Measurements from ENCODE around the gene YBX2. TPM values are rescaled to one million over a fixed set of nuclear protein-coding genes. Genes with fewer than 3 reads are reported as not detected.

Gene YBX2
- total RNA-seq, 1 experiment from 2014 or later: 24.0 TPM

DNA sequence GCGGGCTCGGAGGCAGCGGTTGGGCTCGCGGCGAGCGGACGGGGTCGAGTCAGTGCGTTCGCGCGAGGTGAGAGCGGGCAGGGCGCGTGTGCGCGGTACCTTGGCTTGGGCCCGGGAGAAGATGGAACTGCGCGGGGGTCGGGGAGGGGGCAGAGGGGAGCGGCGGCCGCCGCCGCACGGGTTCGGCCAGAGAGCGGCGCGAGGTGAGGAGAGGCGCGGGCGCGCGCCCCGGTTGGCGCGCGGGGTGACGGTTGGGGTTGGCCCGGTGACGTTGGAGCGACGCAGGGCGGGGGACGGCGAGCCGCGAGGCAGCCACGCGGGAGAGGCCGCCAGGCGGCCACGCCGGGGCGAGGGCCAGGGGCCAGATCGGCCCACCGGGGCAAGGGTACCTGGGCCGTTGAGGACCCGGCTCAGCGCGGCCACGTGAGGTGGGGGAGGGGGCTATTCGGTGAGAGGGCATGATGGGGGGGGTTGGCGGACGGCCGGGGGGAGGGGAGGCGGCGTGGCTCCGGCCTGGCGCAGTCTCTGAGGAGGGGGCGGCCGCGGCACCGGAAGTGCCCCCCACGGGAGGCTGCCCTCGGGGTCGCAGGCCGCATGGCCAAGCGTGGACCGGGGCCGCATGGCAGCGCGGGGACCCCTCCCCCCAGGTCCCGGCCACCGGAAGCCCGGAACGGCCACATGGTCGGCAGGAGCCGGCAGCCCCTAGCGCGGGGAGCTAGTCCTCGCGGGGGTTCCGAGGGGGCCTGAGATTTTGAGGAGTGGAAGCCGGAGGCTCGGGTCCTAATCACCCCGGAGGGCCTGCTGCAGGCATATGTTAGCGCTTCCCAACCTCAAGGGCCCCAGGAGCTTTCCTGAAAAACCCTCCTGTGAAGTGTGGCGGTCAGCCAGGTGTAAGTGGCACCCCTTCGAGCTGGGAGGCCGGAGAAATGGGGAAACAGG is 13.5 kb upstream of the YBX2 start:
- Histone ChIP-seq H2BK15ac (ENCODE audit: low read depth, low read length) (no peak overlapping the region; the same call in 1 of the 2 replicates), H2BK5ac (ENCODE audit: insufficient read length, low read length) (no peak overlapping the region), H4K8ac (replicated peaks; ENCODE audit: insufficient read length, low read depth, low read length) (no peak overlapping the region), H2BK20ac (ENCODE audit: low read depth, low read length, poor library complexity, severe bottlenecking) (no peak overlapping the region), H3K4me1 (ENCODE audit: insufficient read depth, low read length) (peaks cover 2% of the 10 kb centered on the region; the same call in 1 of the 2 replicates), H3K9ac (ENCODE audit: extremely low read depth, insufficient read length, low read length) (peak overlapping the region; percentile 84), H2BK12ac (ENCODE audit: insufficient read length, low read depth, low read length) (no peak overlapping the region), H4K91ac (ENCODE audit: insufficient read length, low read depth, low read length) (peak overlapping the region; percentile 65), H3K23me2 (ENCODE audit: insufficient read length, low read depth, low read length, poor library complexity, severe bottlenecking) (peaks cover 9% of the 10 kb centered on the region), H4K20me1 (ENCODE audit: control insufficient read depth, insufficient read depth, insufficient read length) (no peaks in the 10 kb centered on the region), H3K27me3 (ENCODE audit: insufficient read depth, low read length) (no peaks in the 10 kb centered on the region), H3K4me2 (ENCODE audit: insufficient read depth, insufficient read length, low read length) (peak overlapping the region; percentile 81), H4K5ac (ENCODE audit: insufficient read length, low read depth, low read length) (no peak overlapping the region), H3K9me3 (ENCODE audit: control insufficient read depth, low read depth, low read length) (no peaks in the 10 kb centered on the region), H3K56ac (ENCODE audit: insufficient read length, low read depth, low read length) (no peak overlapping the region), H3T11ph (ENCODE audit: low read length) (no peak overlapping the region), H3K4ac (ENCODE audit: low read depth, low read length) (peak overlapping the region; percentile 51; the same call in 1 of the 2 replicates), H2AFZ (ENCODE audit: low read length) (no peak overlapping the region), H3K18ac (ENCODE audit: insufficient read length, low read depth, low read length) (peak overlapping the region; percentile 77), H3K27ac (ENCODE audit: insufficient read length, low read depth, low read length) (peak overlapping the region; percentile 72), H2BK120ac (ENCODE audit: low read depth, low read length, poor library complexity, severe bottlenecking) (no peak overlapping the region), H3K14ac (ENCODE audit: insufficient read depth, low read length) (peak overlapping the region; percentile 78), H3K79me1 (ENCODE audit: insufficient read depth, low read depth, low read length, poor library complexity, severe bottlenecking) (no peaks in the 10 kb centered on the region), H3K79me2 (ENCODE audit: insufficient read depth, low read length) (peaks cover 21% of the 10 kb centered on the region), H3K23ac (ENCODE audit: insufficient read length, low read depth, low read length) (no peak overlapping the region), H2AK5ac (ENCODE audit: insufficient read length, low read length) (no peak overlapping the region)
- Mint-ChIP-seq H3K36me3 (ENCODE audit: insufficient read depth in 1 of 3, low read depth in 3 of 3) (peaks cover 40 to 48% (median 42%) of the 10 kb centered on the region in 3 experiments), H3K27ac (peak overlapping the region; percentile 95 to 100 (median 97); a peak in 5 of 7 replicates), H3K9me3 (peaks cover 0 to 6% of the 10 kb centered on the region in 2 experiments; a peak in 1 of 5 replicates), H3K4me3 (peak overlapping the region; percentile 93 to 94), H3K4me1 (peaks cover 26 to 27% of the 10 kb centered on the region in 2 experiments), H3K27me3 (ENCODE audit: low read depth) (no peaks in the 10 kb centered on the region; the same call in none of the 2 replicates)
- no CpG with 5 or more reads among the region's 104 CpGs for WGBS (ENCODE audit: extremely low coverage, insufficient read length, low lambda C conversion rate)
- TF ChIP-seq, protein P1, sequence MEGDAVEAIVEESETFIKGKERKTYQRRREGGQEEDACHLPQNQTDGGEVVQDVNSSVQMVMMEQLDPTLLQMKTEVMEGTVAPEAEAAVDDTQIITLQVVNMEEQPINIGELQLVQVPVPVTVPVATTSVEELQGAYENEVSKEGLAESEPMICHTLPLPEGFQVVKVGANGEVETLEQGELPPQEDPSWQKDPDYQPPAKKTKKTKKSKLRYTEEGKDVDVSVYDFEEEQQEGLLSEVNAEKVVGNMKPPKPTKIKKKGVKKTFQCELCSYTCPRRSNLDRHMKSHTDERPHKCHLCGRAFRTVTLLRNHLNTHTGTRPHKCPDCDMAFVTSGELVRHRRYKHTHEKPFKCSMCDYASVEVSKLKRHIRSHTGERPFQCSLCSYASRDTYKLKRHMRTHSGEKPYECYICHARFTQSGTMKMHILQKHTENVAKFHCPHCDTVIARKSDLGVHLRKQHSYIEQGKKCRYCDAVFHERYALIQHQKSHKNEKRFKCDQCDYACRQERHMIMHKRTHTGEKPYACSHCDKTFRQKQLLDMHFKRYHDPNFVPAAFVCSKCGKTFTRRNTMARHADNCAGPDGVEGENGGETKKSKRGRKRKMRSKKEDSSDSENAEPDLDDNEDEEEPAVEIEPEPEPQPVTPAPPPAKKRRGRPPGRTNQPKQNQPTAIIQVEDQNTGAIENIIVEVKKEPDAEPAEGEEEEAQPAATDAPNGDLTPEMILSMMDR (conservative IDR thresholded peaks at IDR 0.05): no peak
- DNase-seq: peak; percentile 68

Data from H9 (cell line).